Peyer's patch (tissue), 4 donors: Measurements from ENCODE around the gene PIGL.

Source experiments
- CTCF ChIP-seq, 6 experiments: fragments of 450-650 bp in 4 of 6; fragments of 200-600 bp in 2 of 6; sonication (generic) in 1 of 6; IDR thresholded peaks; one replicate each; pipeline ENCODE4 v1.5.1; 2017 to 2019; ENCODE audit warnings: antibody characterized with exemption in 6 of 6, mild to moderate bottlenecking in 3 of 6, moderate library complexity in 1 of 6
- POLR2A ChIP-seq, 2 donors: fragments of 450-650 bp; IDR thresholded peaks; one replicate each; pipeline ENCODE4 v1.5.1; 2017; ENCODE audit warnings: antibody characterized with exemption in 2 of 2, mild to moderate bottlenecking in 2 of 2, moderate library complexity in 2 of 2

- TF ChIP-seq CTCF (IDR thresholded peaks at IDR 0.05) (no peak), POLR2A (IDR thresholded peaks at IDR 0.05) (no peak)
These were observed 122.9 kb downstream of the PIGL start for GRCh38 chr17:16339959-16340358.
